GM18526 (cell line): Measurements from ENCODE around the gene C21orf91.

Experiments used
- POLR2A ChIP-seq: IDR thresholded peaks from 3 replicates; pipeline ENCODE4 v1.6.1; 2011; ENCODE audit not compliant: insufficient read length; ENCODE audit errors: extremely low read depth

C21orf91 gene

DNA sequence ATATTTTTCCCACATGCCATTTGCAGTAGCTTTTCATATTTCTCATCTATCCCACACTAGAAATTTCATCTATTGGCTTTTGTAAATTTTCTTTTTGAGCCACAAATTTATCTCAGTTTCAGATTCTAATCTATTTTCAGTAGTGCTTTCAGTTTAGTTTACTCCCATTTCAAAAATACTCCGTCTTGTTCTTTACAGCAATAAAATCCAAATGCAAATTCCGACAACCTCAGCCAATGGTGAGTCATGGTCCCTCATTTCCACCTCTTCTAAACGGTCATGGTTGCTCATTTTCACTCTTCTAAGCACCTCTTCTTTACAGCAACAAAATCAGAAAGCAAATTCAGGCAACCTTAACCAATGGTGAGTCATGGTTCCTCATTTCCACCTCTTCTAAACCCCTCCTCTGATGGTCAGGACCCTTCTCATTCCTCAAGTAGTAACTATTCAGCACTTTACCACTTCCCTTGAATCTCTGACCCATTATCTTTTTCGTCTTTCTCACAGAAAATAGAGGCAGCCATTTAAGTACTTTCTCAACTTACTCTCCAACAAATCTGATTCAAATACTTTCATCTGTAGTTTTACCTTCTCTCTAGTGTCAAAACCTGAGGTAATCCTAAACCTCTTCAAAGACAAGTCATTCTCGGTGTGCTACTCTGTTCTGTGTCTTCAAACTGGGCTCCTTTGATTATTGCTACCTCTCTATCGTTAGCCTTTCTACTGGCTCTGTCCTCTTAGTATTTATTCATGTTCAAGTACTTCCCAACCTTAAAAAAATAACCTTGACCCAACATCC is 34.4 kb downstream of the C21orf91 start:
- peak; percentile 33 for TF ChIP-seq POLR2A

DNA sequence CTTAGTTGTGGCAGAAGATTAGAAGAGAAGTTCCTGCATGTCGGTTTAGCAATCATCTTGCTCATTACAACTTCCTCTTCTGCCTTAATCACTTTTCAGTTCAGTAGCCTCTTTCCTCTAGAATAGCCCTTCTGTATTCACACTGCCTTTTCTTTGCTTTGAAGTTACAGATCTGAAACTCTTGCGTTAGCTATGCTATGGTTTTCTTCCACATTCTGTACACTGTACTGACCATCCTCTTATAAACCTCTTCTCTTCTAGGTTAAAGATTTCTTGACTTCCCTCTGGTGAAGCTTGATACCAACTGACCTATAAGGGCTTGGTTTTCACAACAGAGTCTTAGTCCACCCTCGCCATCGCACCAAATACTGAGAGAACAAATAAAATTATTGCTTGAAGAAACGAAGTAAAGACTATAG is 35.0 kb downstream of the C21orf91 start:
- TF ChIP-seq POLR2A, result no peak

DNA sequence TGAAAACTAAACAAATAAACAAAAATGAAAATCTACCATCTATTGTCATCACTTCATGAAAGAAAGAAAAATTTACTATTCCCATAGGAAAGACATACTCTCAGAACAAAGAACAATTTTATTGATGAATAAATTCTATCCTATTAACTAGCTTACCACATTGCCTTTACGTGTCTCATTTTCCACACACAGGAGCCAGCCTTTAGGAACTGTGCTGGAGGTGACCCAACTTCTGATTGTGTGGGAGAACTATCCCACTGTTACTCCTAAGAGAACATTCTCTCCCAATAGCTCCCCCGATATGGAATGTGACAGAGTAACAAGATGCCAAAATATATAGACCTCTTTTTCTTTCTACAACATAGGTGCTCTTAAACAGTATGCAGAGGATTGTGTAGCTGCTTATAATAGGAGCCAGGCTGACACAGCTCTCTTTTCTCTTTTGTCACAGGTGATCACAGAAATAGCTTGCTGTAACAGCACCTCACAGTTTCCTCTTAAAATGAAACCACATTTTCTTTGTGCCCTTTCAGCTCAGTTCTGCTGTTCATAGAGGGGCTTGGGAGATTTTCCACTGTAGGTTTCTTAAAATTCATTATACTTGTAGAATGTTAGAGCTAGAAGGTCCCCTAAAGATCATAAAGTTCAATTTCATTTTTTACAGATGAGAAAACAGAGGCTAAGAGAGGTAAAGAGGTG is 35.5 kb downstream of the C21orf91 start:
- TF ChIP-seq POLR2A, result no peak

DNA sequence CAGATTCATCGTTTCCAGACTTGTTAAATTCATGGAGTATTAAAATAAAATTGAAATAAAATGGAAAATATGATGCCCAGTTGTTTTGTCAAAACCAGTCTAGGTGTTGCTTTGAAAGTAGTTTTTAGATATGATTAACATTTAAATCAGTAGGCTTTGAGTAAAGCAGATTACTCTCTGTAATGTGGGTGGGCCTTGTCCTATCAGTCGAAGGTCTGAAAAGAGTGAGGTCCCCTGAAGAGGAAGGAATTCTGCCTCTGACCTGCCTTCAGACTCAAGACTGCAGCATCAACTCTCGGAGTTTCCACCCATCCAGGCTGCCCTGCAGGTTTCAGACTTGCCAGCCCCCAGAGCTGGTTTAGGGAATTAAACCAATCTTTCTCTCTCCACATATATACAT is 36.2 kb downstream of the C21orf91 start:
- no peak for TF ChIP-seq POLR2A

GRCh38 chr21:17782051-17782450 is 37.1 kb downstream of the C21orf91 start:
- TF ChIP-seq POLR2A, result no peak

GRCh38 chr21:17781524-17781923 is 37.6 kb downstream of the C21orf91 start:
- TF ChIP-seq POLR2A, result no peak

GRCh38 chr21:17780539-17780938 is 38.6 kb downstream of the C21orf91 start:
- no peak for TF ChIP-seq POLR2A

- no peak for TF ChIP-seq POLR2A
Observed at GRCh38 chr21:17779980-17780379, 39.2 kb downstream of the C21orf91 start.

- no peak for TF ChIP-seq POLR2A
Observed at GRCh38 chr21:17779496-17779895, 39.7 kb downstream of the C21orf91 start.

- no peak for TF ChIP-seq POLR2A
Observed at GRCh38 chr21:17777072-17777765, 41.9 kb downstream of the C21orf91 start.

DNA sequence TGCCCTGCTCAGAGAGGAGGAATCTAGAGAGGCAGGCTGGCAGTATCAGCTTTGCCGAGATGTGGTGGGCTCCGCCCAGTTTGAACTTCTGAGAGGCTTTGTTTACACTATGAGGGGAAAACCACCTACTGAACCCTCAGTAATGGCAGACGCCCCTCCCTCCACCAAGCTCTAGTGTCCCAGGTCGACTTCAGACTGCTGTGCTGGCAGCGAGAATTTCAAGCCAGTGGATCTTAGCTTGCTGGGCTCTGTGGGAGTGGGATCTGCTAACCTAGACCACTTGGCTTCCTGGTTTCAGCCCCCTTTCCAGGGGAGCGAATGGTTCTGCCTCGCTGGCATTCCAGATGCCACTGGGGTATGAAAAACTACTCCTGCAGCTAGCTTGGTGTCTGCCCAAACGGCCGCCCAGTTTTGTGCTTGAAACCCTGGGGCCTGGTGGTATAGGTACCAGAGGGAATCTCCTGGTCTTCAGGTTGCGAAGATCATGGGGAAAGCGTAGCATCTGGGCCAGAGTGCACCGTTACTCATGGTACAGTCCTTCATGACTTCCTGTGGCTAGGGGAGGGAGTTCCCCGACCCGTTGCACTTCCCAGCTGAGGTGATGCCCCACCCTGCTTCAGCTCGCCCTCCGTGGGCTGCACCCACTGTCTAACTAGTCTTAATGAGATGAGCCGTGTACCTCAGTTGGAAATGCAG is 43.6 kb downstream of the C21orf91 start:
- TF ChIP-seq POLR2A, result no peak

GRCh38 chr21:17769447-17769845 is 49.7 kb downstream of the C21orf91 start:
- TF ChIP-seq POLR2A, result no peak

- TF ChIP-seq POLR2A, result no peak
Observed at GRCh38 chr21:17768840-17769446, 50.2 kb downstream of the C21orf91 start.

- no peak for TF ChIP-seq POLR2A
Observed at GRCh38 chr21:17765207-17765606, 53.9 kb downstream of the C21orf91 start.
